Astrocyte (in vitro differentiated cells and primary cell): Measurements from ENCODE around the gene ZSWIM8. TPM values are rescaled to one million over a fixed set of nuclear protein-coding genes. Genes with fewer than 3 reads are reported as not detected.

Experiments
- DNase-seq: peaks from one replicate; pipeline ENCODE4 v3.0.0-alpha.2; 2010; ENCODE audit warnings: low read depth
- FAIRE-seq: peaks from 2 replicates; lab custom pipeline; 2011; peaks lifted over from hg19 to GRCh38; lab: Jason Lieb, UNC
- H2AFZ ChIP-seq: 2 replicates; pipeline ENCODE4 v1.6.0; 2012; ENCODE audit warnings: low read depth, low read length, inconsistent platforms
- H3K27ac ChIP-seq: 2 replicates; pipeline ENCODE4 v1.5.1; 2011; ENCODE audit warnings: low read depth, low read length, inconsistent platforms
- H3K27me3 ChIP-seq: 2 replicates; pipeline ENCODE4 v1.6.0; 2011; ENCODE audit warnings: low read length, inconsistent platforms; ENCODE audit not compliant: insufficient read depth
- H3K36me3 ChIP-seq: 2 replicates; pipeline ENCODE4 v1.5.1; 2011; ENCODE audit warnings: low read length, inconsistent platforms; ENCODE audit not compliant: insufficient read depth
- H3K4me1 ChIP-seq: 2 replicates; pipeline ENCODE4 v1.5.1; 2011; ENCODE audit warnings: low read length, inconsistent platforms; ENCODE audit not compliant: insufficient read depth
- H3K4me2 ChIP-seq: 2 replicates; pipeline ENCODE4 v1.6.0; 2012; ENCODE audit warnings: low read length, inconsistent platforms
- H3K4me3 ChIP-seq: 2 replicates; pipeline ENCODE4 v1.5.1; 2011; ENCODE audit warnings: low read depth, mild to moderate bottlenecking, low read length, inconsistent platforms; ENCODE audit not compliant: insufficient read depth
- H3K79me2 ChIP-seq: 2 replicates; pipeline ENCODE4 v1.6.0; 2012; ENCODE audit warnings: mild to moderate bottlenecking, low read length, inconsistent platforms; ENCODE audit not compliant: insufficient read depth
- H3K9ac ChIP-seq: 2 replicates; pipeline ENCODE4 v1.6.0; 2012; ENCODE audit warnings: mild to moderate bottlenecking, low read length, inconsistent platforms
- H3K9me3 ChIP-seq: 2 replicates; pipeline ENCODE4 v1.5.1; 2012; ENCODE audit warnings: low read depth, mild to moderate bottlenecking, low read length, inconsistent platforms; ENCODE audit not compliant: insufficient read depth
- H4K20me1 ChIP-seq: 2 replicates; pipeline ENCODE4 v1.6.0; 2012; ENCODE audit warnings: low read length, inconsistent platforms; ENCODE audit not compliant: insufficient read depth
- H3K27ac Mint-ChIP-seq: one replicate; pipeline ENCODE4 v1.8.0; 2021; ENCODE audit warnings: mild to moderate bottlenecking, mixed read lengths; ENCODE audit not compliant: unreplicated experiment
- H3K27me3 Mint-ChIP-seq: one replicate; pipeline ENCODE4 v1.8.0; 2021; ENCODE audit warnings: low read depth, mixed read lengths; ENCODE audit not compliant: unreplicated experiment
- H3K36me3 Mint-ChIP-seq: one replicate; pipeline ENCODE4 v1.8.0; 2021; ENCODE audit warnings: low read depth, mixed read lengths; ENCODE audit not compliant: unreplicated experiment
- H3K4me1 Mint-ChIP-seq: one replicate; pipeline ENCODE4 v1.8.0; 2021; ENCODE audit warnings: low read depth, mixed read lengths; ENCODE audit not compliant: unreplicated experiment
- H3K4me3 Mint-ChIP-seq: one replicate; pipeline ENCODE4 v1.8.0; 2021; ENCODE audit warnings: mild to moderate bottlenecking, moderate library complexity, mixed read lengths; ENCODE audit not compliant: unreplicated experiment
- H3K9me3 Mint-ChIP-seq: one replicate; pipeline ENCODE4 v1.8.0; 2021; ENCODE audit warnings: mild to moderate bottlenecking, mixed read lengths; ENCODE audit not compliant: unreplicated experiment
- CTCF ChIP-seq: IDR thresholded peaks from 2 replicates; pipeline ENCODE4 v1.5.1; 2011; ENCODE audit warnings: low read depth, mild to moderate bottlenecking, inconsistent platforms, low read length, moderate library complexity; ENCODE audit not compliant: insufficient read depth
- EZH2 ChIP-seq: IDR thresholded peaks from 2 replicates; pipeline ENCODE4 v1.6.1; 2012; ENCODE audit warnings: mild to moderate bottlenecking, low read length, inconsistent platforms; ENCODE audit not compliant: insufficient read depth
- total RNA-seq: library from RNA; stranded (reverse); gene quantifications from 2 replicates; pipeline ENCODE4 v1.2.1, GENCODE V29; 2021

Gene ZSWIM8
- total RNA-seq, 1 donor from 2014 or later, result 70.2 TPM

GRCh38 chr10:73779539-73780197 is 5.7 kb upstream of the ZSWIM8 start:
- Mint-ChIP-seq H3K27me3 (no peaks in the 10 kb centered on the region), H3K4me3 (peak overlapping the region; percentile 99), H3K36me3 (peaks cover 3% of the 10 kb centered on the region), H3K9me3 (no peaks in the 10 kb centered on the region), H3K27ac (no peak overlapping the region), H3K4me1 (peaks cover 20% of the 10 kb centered on the region)
- H3K27me3 ChIP-seq, result no peaks in the 10 kb centered on the region
- peaks cover 20% of the 10 kb centered on the region for H3K4me1 ChIP-seq
- no peak overlapping the region for H3K9ac ChIP-seq
- H3K9me3 ChIP-seq, result no peaks in the 10 kb centered on the region
- H3K36me3 ChIP-seq, result peaks cover 14% of the 10 kb centered on the region
- H4K20me1 ChIP-seq, result peaks cover 38% of the 10 kb centered on the region
- H3K79me2 ChIP-seq, result peaks cover 86% of the 10 kb centered on the region
- no peak overlapping the region for H2AFZ ChIP-seq
- no peak overlapping the region for H3K4me3 ChIP-seq
- TF ChIP-seq CTCF (no peak), EZH2 (no peak)
- no peak for FAIRE-seq
- H3K27ac ChIP-seq, result no peak overlapping the region
- DNase-seq, result no peak
- H3K4me2 ChIP-seq, result no peak overlapping the region

GRCh38 chr10:73780301-73780700 is 5.1 kb upstream of the ZSWIM8 start:
- Histone ChIP-seq H3K79me2 (peaks cover 84% of the 10 kb centered on the region), H3K4me1 (peaks cover 18% of the 10 kb centered on the region), H2AFZ (no peak overlapping the region), H3K9me3 (no peaks in the 10 kb centered on the region), H4K20me1 (peaks cover 32% of the 10 kb centered on the region), H3K36me3 (peaks cover 14% of the 10 kb centered on the region), H3K27ac (no peak overlapping the region), H3K4me2 (peak overlapping the region; percentile 95), H3K27me3 (no peaks in the 10 kb centered on the region), H3K4me3 (peak overlapping the region; percentile 89), H3K9ac (no peak overlapping the region)
- FAIRE-seq (no peak), DNase-seq (no peak)
- Mint-ChIP-seq H3K27me3 (no peaks in the 10 kb centered on the region), H3K27ac (peak overlapping the region; percentile 13), H3K4me3 (peak overlapping the region; percentile 99), H3K4me1 (peaks cover 18% of the 10 kb centered on the region), H3K36me3 (peaks cover 3% of the 10 kb centered on the region), H3K9me3 (no peaks in the 10 kb centered on the region)
- TF ChIP-seq CTCF (no peak), EZH2 (no peak)

DNA sequence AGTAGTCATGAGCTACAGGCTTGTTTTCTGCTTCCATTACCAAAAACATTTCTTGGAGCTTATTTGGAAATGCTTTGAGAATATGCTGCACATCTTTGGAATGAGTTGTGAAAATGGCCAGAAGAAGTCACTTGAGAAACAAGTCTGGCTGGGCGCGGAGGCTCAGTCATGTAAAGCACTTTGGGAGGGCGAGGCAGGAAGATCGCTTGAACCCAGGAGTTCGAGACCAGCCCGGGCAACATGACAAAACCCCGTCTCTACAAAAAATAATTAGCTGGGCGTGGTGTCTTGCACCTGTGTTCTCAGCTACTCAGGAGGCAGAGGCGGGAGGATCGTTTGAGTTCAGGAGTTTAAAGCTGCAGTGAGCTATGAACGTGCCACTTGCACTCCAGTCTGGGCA is 4.4 kb upstream of the ZSWIM8 start:
- H3K27ac Mint-ChIP-seq, result no peak overlapping the region
- Histone ChIP-seq H3K4me1 (peaks cover 18% of the 10 kb centered on the region), H3K4me3 (peak overlapping the region; percentile 89), H2AFZ (no peak overlapping the region), H3K9ac (peak overlapping the region; percentile 92), H4K20me1 (peaks cover 28% of the 10 kb centered on the region), H3K79me2 (peaks cover 80% of the 10 kb centered on the region), H3K36me3 (peaks cover 8% of the 10 kb centered on the region), H3K27me3 (no peaks in the 10 kb centered on the region), H3K4me2 (peak overlapping the region; percentile 95), H3K9me3 (no peaks in the 10 kb centered on the region), H3K27ac (peak overlapping the region; percentile 73)
- H3K36me3 Mint-ChIP-seq, result peaks cover 3% of the 10 kb centered on the region
- no peaks in the 10 kb centered on the region for H3K9me3 Mint-ChIP-seq
- TF ChIP-seq CTCF (no peak), EZH2 (no peak)
- DNase-seq, result no peak
- H3K4me1 Mint-ChIP-seq, result peaks cover 11% of the 10 kb centered on the region
- no peaks in the 10 kb centered on the region for H3K27me3 Mint-ChIP-seq
- H3K4me3 Mint-ChIP-seq, result peak overlapping the region; percentile 99
- no peak for FAIRE-seq
